ENCODE data around the gene IFT80. TPM values are rescaled to one million over a fixed set of nuclear protein-coding genes. Genes with fewer than 3 reads are reported as not detected.

The IFT80 gene
- total RNA-seq, 4 donors from 2014 or later, result 10.5 to 35.5 (median 15.4) TPM

GRCh38 chr3:160398820-160399124 is 253 bp downstream of the IFT80 start:
- peak overlapping the region; percentile 66 to 79 (median 76) for H3K4me3 ChIP-seq
- no peak for DNase-seq
- no peaks in the 10 kb centered on the region for H3K9me3 ChIP-seq
- no peaks in the 10 kb centered on the region for H3K36me3 ChIP-seq
- no peaks in the 10 kb centered on the region for H3K27me3 ChIP-seq
- peak in 1 of 2 donors; percentile 7 for TF ChIP-seq POLR2A (IDR thresholded peaks at IDR 0.05)
- no peak for TF ChIP-seq CTCF (IDR thresholded peaks at IDR 0.05)
- H3K4me1 ChIP-seq, result peaks cover 0 to 7% (median 6%) of the 10 kb centered on the region in 4 donors
- peak overlapping the region; percentile 83 to 94 (median 86) for H3K27ac ChIP-seq

- TF ChIP-seq POLR2A (IDR thresholded peaks at IDR 0.05) (no peak), CTCF (IDR thresholded peaks at IDR 0.05) (no peak)
- Histone ChIP-seq H3K27ac (no peak overlapping the region), H3K4me3 (no peak overlapping the region)
These were observed 3.7 kb downstream of the IFT80 start for GRCh38 chr3:160395297-160395696.

GRCh38 chr3:160394009-160394392 is 5.0 kb downstream of the IFT80 start:
- peaks cover 0 to 7% (median 3%) of the 10 kb centered on the region in 4 donors for H3K4me1 ChIP-seq
- no peaks in the 10 kb centered on the region for H3K27me3 ChIP-seq
- H3K27ac ChIP-seq, result no peak overlapping the region
- TF ChIP-seq CTCF (IDR thresholded peaks at IDR 0.05) (no peak), POLR2A (IDR thresholded peaks at IDR 0.05) (no peak)
- no peaks in the 10 kb centered on the region for H3K36me3 ChIP-seq
- no peak for DNase-seq
- H3K9me3 ChIP-seq, result no peaks in the 10 kb centered on the region
- H3K4me3 ChIP-seq, result no peak overlapping the region

More at GRCh38 chr3:160395297-160395696, 3.7 kb downstream of the IFT80 start:
- Histone ChIP-seq H3K4me1 (peaks cover 0 to 7% (median 3%) of the 10 kb centered on the region in 4 donors), H3K27me3 (no peaks in the 10 kb centered on the region), H3K36me3 (no peaks in the 10 kb centered on the region), H3K9me3 (no peaks in the 10 kb centered on the region)
- no peak for DNase-seq

- Histone ChIP-seq H3K27me3 (no peaks in the 10 kb centered on the region), H3K36me3 (no peaks in the 10 kb centered on the region), H3K4me3 (no peak overlapping the region), H3K9me3 (no peaks in the 10 kb centered on the region), H3K4me1 (peaks cover 0 to 4% (median 2%) of the 10 kb centered on the region in 4 donors), H3K27ac (no peak overlapping the region)
- DNase-seq, result no peak
- no peak for TF ChIP-seq POLR2A (IDR thresholded peaks at IDR 0.05)
- no peak for TF ChIP-seq CTCF (IDR thresholded peaks at IDR 0.05)
These were observed 5.5 kb downstream of the IFT80 start for GRCh38 chr3:160393346-160394008.

GRCh38 chr3:160392798-160393197 is 6.2 kb downstream of the IFT80 start:
- H3K9me3 ChIP-seq, result no peaks in the 10 kb centered on the region
- no peak for TF ChIP-seq CTCF (IDR thresholded peaks at IDR 0.05)
- TF ChIP-seq POLR2A (IDR thresholded peaks at IDR 0.05), result no peak
- H3K4me3 ChIP-seq, result no peak overlapping the region
- H3K27ac ChIP-seq, result no peak overlapping the region
- H3K4me1 ChIP-seq, result no peaks in the 10 kb centered on the region
- no peaks in the 10 kb centered on the region for H3K36me3 ChIP-seq
- no peak for DNase-seq
- no peaks in the 10 kb centered on the region for H3K27me3 ChIP-seq

Measured in Peyer's patch (tissue), 4 donors.